Keratinocyte (primary cell): ENCODE results near the gene ISX. TPM values are rescaled to one million over a fixed set of nuclear protein-coding genes. Genes with fewer than 3 reads are reported as not detected.

Source experiments
- DNase-seq: peaks from one replicate; pipeline ENCODE4 v3.0.0-alpha.2; 2011; ENCODE audit warnings: low read depth, missing footprints, low spot score
- FAIRE-seq: peaks from 2 replicates; lab custom pipeline; 2011; peaks lifted over from hg19 to GRCh38; lab: Jason Lieb, UNC
- H2AFZ ChIP-seq: 2 replicates; pipeline ENCODE4 v1.6.0; 2012; ENCODE audit warnings: low read length, control low read depth, inconsistent platforms; ENCODE audit not compliant: control insufficient read depth
- H3K27ac ChIP-seq: 2 replicates; pipeline ENCODE4 v1.5.1; 2011; ENCODE audit warnings: low read length; ENCODE audit not compliant: control insufficient read depth, insufficient read depth
- H3K27me3 ChIP-seq: 3 replicates; pipeline ENCODE4 v1.6.0; 2011; ENCODE audit warnings: low read length; ENCODE audit not compliant: control insufficient read depth, insufficient read depth; ENCODE audit errors: extremely low read depth
- H3K36me3 ChIP-seq, 2 experiments: 2 replicates in 1 of 2; 3 replicates in 1 of 2; pipeline ENCODE4 v1.5.1; 2011; ENCODE audit warnings: low read length in 2 of 2, mild to moderate bottlenecking in 1 of 2; ENCODE audit not compliant: control insufficient read depth in 2 of 2, insufficient read depth in 2 of 2; ENCODE audit errors: extremely low read depth in 1 of 2
- H3K4me1 ChIP-seq: 3 replicates; pipeline ENCODE4 v1.5.1; 2011; ENCODE audit warnings: low read length; ENCODE audit not compliant: control insufficient read depth, insufficient read depth; ENCODE audit errors: extremely low read depth
- H3K4me2 ChIP-seq: 3 replicates; pipeline ENCODE4 v1.6.0; 2011; ENCODE audit warnings: low read depth, low read length; ENCODE audit not compliant: control insufficient read depth, insufficient read depth; ENCODE audit errors: extremely low read depth
- H3K4me3 ChIP-seq, 3 experiments: fragments of 200-600 bp in 1 of 3; sonication (generic) in 1 of 3; 2 replicates in 2 of 3; 3 replicates in 1 of 3; pipeline ENCODE4 v1.5.1; 2011 to 2016; ENCODE audit warnings: low read length in 3 of 3, mild to moderate bottlenecking in 3 of 3, control low read depth in 2 of 3, inconsistent platforms in 1 of 3, low read depth in 1 of 3, mixed read lengths in 1 of 3, mixed run types in 1 of 3, moderate library complexity in 1 of 3; ENCODE audit not compliant: control insufficient read depth in 2 of 3, insufficient read depth in 2 of 3; ENCODE audit errors: extremely low read depth in 1 of 3
- H3K79me2 ChIP-seq: 2 replicates; pipeline ENCODE4 v1.6.0; 2012; ENCODE audit warnings: low read length; ENCODE audit not compliant: control insufficient read depth, insufficient read depth
- H3K9ac ChIP-seq: 3 replicates; pipeline ENCODE4 v1.6.0; 2011; ENCODE audit warnings: low read length; ENCODE audit not compliant: control insufficient read depth, insufficient read depth; ENCODE audit errors: extremely low read depth
- H3K9me1 ChIP-seq: 3 replicates; pipeline ENCODE4 v1.6.0; 2011; ENCODE audit warnings: low read length; ENCODE audit not compliant: control insufficient read depth, insufficient read depth; ENCODE audit errors: extremely low read depth
- H3K9me3 ChIP-seq: 2 replicates; pipeline ENCODE4 v1.5.1; 2012; ENCODE audit warnings: low read depth, low read length; ENCODE audit not compliant: control insufficient read depth
- H4K20me1 ChIP-seq: 3 replicates; pipeline ENCODE4 v1.6.0; 2011; ENCODE audit warnings: low read length; ENCODE audit not compliant: control insufficient read depth, insufficient read depth; ENCODE audit errors: extremely low read depth
- CTCF ChIP-seq, 3 experiments: IDR thresholded peaks in 1 of 3; conservative IDR thresholded peaks in 1 of 3; optimal IDR thresholded peaks in 1 of 3; 2 replicates in 2 of 3; 3 replicates in 1 of 3; pipeline versions ENCODE3 to v1.5.1; 2011; ENCODE audit warnings: low read length in 3 of 3, mild to moderate bottlenecking in 3 of 3, moderate library complexity in 2 of 3, control low read depth in 1 of 3, inconsistent platforms in 1 of 3; ENCODE audit not compliant: insufficient read depth in 2 of 3; ENCODE audit errors: extremely low read depth in 1 of 3
- EZH2 ChIP-seq: IDR thresholded peaks from one replicate; pipeline ENCODE4 v1.6.1; 2012; ENCODE audit warnings: inconsistent platforms, mild to moderate bottlenecking, low read length, moderate library complexity
- dilution Hi-C: fragments of 300-500 bp; cut with MboI; formaldehyde crosslinking; loops from one replicate; pipeline ENCODE4 v1.7.0; 2020; ENCODE audit warnings: low sequenced_read_pairs; ENCODE audit not compliant: extremely low pct_ligation_motif_present
- polyA plus RNA-seq, 5 experiments: library from polyadenylated mRNA; depleted of rRNA in 3 of 5; stranded (reverse) in 3 of 5; stranded (forward) in 1 of 5; unstranded in 1 of 5; fragments of >200 nt; gene quantifications; 1 replicate in 1 of 5; 2 replicates in 3 of 5; 3 replicates in 1 of 5; pipeline versions ENCODE4 v1.2.1 to v1.2.3, GENCODE V29; 2011 to 2012; ENCODE audit warnings: missing spikeins in 2 of 5, low read depth in 1 of 5, low replicate concordance in 1 of 5

ISX gene
- polyA plus RNA-seq, 1 donor (not counting 4 experiments of a cell fraction or from before 2014, with no cell fraction given), result not detected

GRCh38 chr22:35053060-35053835, 12.7 kb upstream of the ISX start:
- Histone ChIP-seq H3K4me1 (no peaks in the 10 kb centered on the region), H3K9me3 (peaks cover 2% of the 10 kb centered on the region), H4K20me1 (no peaks in the 10 kb centered on the region), H2AFZ (no peak overlapping the region), H3K79me2 (no peaks in the 10 kb centered on the region), H3K27ac (no peak overlapping the region), H3K9ac (no peak overlapping the region), H3K27me3 (no peaks in the 10 kb centered on the region), H3K9me1 (no peaks in the 10 kb centered on the region), H3K4me3 (no peak overlapping the region), H3K36me3 (no peaks in the 10 kb centered on the region), H3K4me2 (no peak overlapping the region)
- TF ChIP-seq EZH2 (no peak), CTCF (optimal IDR thresholded peaks at IDR 0.05 in 1 of 3, IDR thresholded peaks at IDR 0.05 in 1 of 3, conservative IDR thresholded peaks at IDR 0.05 in 1 of 3; ENCODE audit: extremely low read depth in 1 of 3, insufficient read depth in 2 of 3, low read length in 3 of 3) (no peak)
- no peak for DNase-seq
- dilution Hi-C loops, result no loop called here
- FAIRE-seq, result no peak

DNA sequence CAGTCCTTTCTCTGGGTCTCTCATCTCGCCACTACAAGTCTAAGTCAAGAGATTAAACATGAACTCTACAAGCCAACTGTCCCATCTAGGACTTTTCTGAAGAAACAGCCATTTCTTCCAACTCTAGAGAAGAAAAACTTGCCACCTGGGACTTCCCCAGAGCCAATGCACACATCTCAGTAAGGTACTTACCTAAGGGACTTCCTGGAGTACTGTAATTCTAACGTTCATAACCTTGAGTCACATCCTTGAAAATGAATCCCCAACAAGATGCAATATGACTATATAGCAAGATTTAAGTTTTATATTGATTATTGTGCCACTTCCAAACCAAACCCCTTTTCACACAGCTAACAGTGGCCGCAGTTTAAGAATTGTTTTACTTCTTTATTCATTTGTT, 11.9 kb upstream of the ISX start:
- Histone ChIP-seq H3K9me3 (peaks cover 2% of the 10 kb centered on the region), H2AFZ (no peak overlapping the region), H3K4me1 (no peaks in the 10 kb centered on the region), H3K27ac (no peak overlapping the region), H3K27me3 (no peaks in the 10 kb centered on the region), H3K79me2 (no peaks in the 10 kb centered on the region), H4K20me1 (no peaks in the 10 kb centered on the region), H3K9me1 (no peaks in the 10 kb centered on the region), H3K4me3 (no peak overlapping the region), H3K4me2 (no peak overlapping the region), H3K9ac (no peak overlapping the region), H3K36me3 (no peaks in the 10 kb centered on the region)
- no peak for DNase-seq
- dilution Hi-C loops, result no loop called here
- TF ChIP-seq EZH2 (no peak), CTCF (optimal IDR thresholded peaks at IDR 0.05 in 1 of 3, IDR thresholded peaks at IDR 0.05 in 1 of 3, conservative IDR thresholded peaks at IDR 0.05 in 1 of 3; ENCODE audit: extremely low read depth in 1 of 3, insufficient read depth in 2 of 3, low read length in 3 of 3) (no peak)
- no peak for FAIRE-seq
